Loucy (cell line): ENCODE results near the gene SREK1.

Experiments used
- H2AFZ ChIP-seq: fragments of 200-600 bp; sonication (generic); 2 replicates; pipeline ENCODE4 v1.6.0; 2016; ENCODE audit warnings: antibody characterized with exemption, mild to moderate bottlenecking, low read length, moderate library complexity
- H3F3A ChIP-seq: fragments of 200-600 bp; 2 replicates; pipeline ENCODE4 v1.6.0; 2016; ENCODE audit warnings: antibody characterized with exemption, low read depth, mild to moderate bottlenecking
- H3K27me3 ChIP-seq: fragments of 200-600 bp; sonication (generic); 2 replicates; pipeline ENCODE4 v1.6.1; 2014; ENCODE audit warnings: low read length, mild to moderate bottlenecking; ENCODE audit not compliant: insufficient read depth, poor library complexity, severe bottlenecking
- H3K36me3 ChIP-seq: fragments of 200-600 bp; sonication (generic); 2 replicates; pipeline ENCODE4 v1.6.1; 2016; ENCODE audit warnings: low read length; ENCODE audit not compliant: insufficient read depth
- H3K4me1 ChIP-seq: fragments of 200-600 bp; sonication (generic); 2 replicates; pipeline ENCODE4 v1.5.1; 2014; ENCODE audit warnings: low read length, mild to moderate bottlenecking; ENCODE audit not compliant: insufficient read depth, poor library complexity, severe bottlenecking
- H3K4me2 ChIP-seq: fragments of 200-600 bp; sonication (generic); 2 replicates; pipeline ENCODE4 v1.6.0; 2014; ENCODE audit warnings: antibody characterized with exemption, low read length, low read depth, mild to moderate bottlenecking; ENCODE audit not compliant: poor library complexity, severe bottlenecking
- H3K4me3 ChIP-seq: fragments of 200-600 bp; sonication (generic); 2 replicates; pipeline ENCODE4 v1.5.1; 2014; ENCODE audit warnings: low read length, mild to moderate bottlenecking, mixed read lengths; ENCODE audit not compliant: poor library complexity, severe bottlenecking
- H3K79me2 ChIP-seq: fragments of 200-600 bp; sonication (generic); 2 replicates; pipeline ENCODE4 v1.6.1; 2014; ENCODE audit warnings: low read length; ENCODE audit not compliant: insufficient read depth
- H3K9ac ChIP-seq: fragments of 200-600 bp; sonication (generic); 2 replicates; pipeline ENCODE4 v1.6.0; 2014; ENCODE audit warnings: mild to moderate bottlenecking, low read depth, low read length, moderate library complexity; ENCODE audit not compliant: poor library complexity, severe bottlenecking
- H3K9me2 ChIP-seq: fragments of 200-600 bp; sonication (generic); replicated peaks from 2 replicates; pipeline ENCODE4 v1.6.1; 2016; ENCODE audit warnings: low read depth, low read length, mixed read lengths
- H3K9me3 ChIP-seq: fragments of 200-600 bp; sonication (generic); 2 replicates; pipeline ENCODE4 v1.6.1; 2014; ENCODE audit warnings: mild to moderate bottlenecking, antibody characterized with exemption, low read length, low read depth; ENCODE audit not compliant: insufficient read depth
- H4K20me1 ChIP-seq: fragments of 200-600 bp; sonication (generic); 2 replicates; pipeline ENCODE4 v1.6.0; 2014; ENCODE audit warnings: antibody characterized with exemption, low read length, mild to moderate bottlenecking; ENCODE audit not compliant: insufficient read depth, poor library complexity, severe bottlenecking
- CTCF ChIP-seq: fragments of 200-600 bp; sonication (generic); conservative IDR thresholded peaks from 2 replicates; pipeline ENCODE4 v1.5.1; 2014; ENCODE audit warnings: mild to moderate bottlenecking, antibody characterized with exemption, low read length
- EZH2phosphoT487 ChIP-seq: fragments of 200-600 bp; IDR thresholded peaks from 2 replicates; pipeline ENCODE4 v1.6.1; 2018; ENCODE audit warnings: antibody characterized with exemption, mild to moderate bottlenecking, moderate library complexity, borderline replicate concordance

SREK1 gene

GRCh38 chr5:66171349-66172344, 27.5 kb downstream of the SREK1 start:
- TF ChIP-seq CTCF (peak; percentile 69), EZH2phosphoT487 (no peak)
- Histone ChIP-seq H3K27me3 (no peaks in the 10 kb centered on the region), H3K4me1 (peaks cover 14% of the 10 kb centered on the region), H3K9me3 (no peaks in the 10 kb centered on the region), H3K36me3 (peaks cover 50% of the 10 kb centered on the region), H4K20me1 (peaks cover 27% of the 10 kb centered on the region), H3K4me2 (peak overlapping the region; percentile 16), H3K4me3 (no peak overlapping the region), H2AFZ (no peak overlapping the region), H3F3A (peaks cover 6% of the 10 kb centered on the region; the same call in 1 of the 2 replicates), H3K9ac (no peak overlapping the region), H3K79me2 (no peaks in the 10 kb centered on the region; the same call in 1 of the 2 replicates), H3K9me2 (no peaks in the 10 kb centered on the region)

- no peak overlapping the region for H3K4me2 ChIP-seq
- H2AFZ ChIP-seq, result no peak overlapping the region
- H3K36me3 ChIP-seq, result peaks cover 72% of the 10 kb centered on the region
- no peaks in the 10 kb centered on the region for H3K9me3 ChIP-seq
- no peaks in the 10 kb centered on the region for H3K9me2 ChIP-seq
- H3K4me3 ChIP-seq, result no peak overlapping the region
- no peaks in the 10 kb centered on the region; the same call in 1 of the 2 replicates for H3K79me2 ChIP-seq
- H3K4me1 ChIP-seq, result peaks cover 7% of the 10 kb centered on the region
- peaks cover 27% of the 10 kb centered on the region for H4K20me1 ChIP-seq
- H3K27me3 ChIP-seq, result no peaks in the 10 kb centered on the region
- H3F3A ChIP-seq, result peaks cover 3% of the 10 kb centered on the region; the same call in 1 of the 2 replicates
- H3K9ac ChIP-seq, result no peak overlapping the region
- TF ChIP-seq EZH2phosphoT487, result no peak
- TF ChIP-seq CTCF, result peak; percentile 54
Measured at GRCh38 chr5:66174338-66174737, 30.2 kb downstream of the SREK1 start.

GRCh38 chr5:66178799-66179198, 34.7 kb downstream of the SREK1 start:
- TF ChIP-seq CTCF, result no peak
- H2AFZ ChIP-seq, result no peak overlapping the region
- peaks cover 3% of the 10 kb centered on the region for H4K20me1 ChIP-seq
- no peaks in the 10 kb centered on the region for H3K9me2 ChIP-seq
- H3K4me3 ChIP-seq, result no peak overlapping the region
- H3K79me2 ChIP-seq, result no peaks in the 10 kb centered on the region; the same call in 1 of the 2 replicates
- H3K9me3 ChIP-seq, result no peaks in the 10 kb centered on the region
- no peak overlapping the region for H3K4me2 ChIP-seq
- H3K9ac ChIP-seq, result no peak overlapping the region
- peaks cover 82% of the 10 kb centered on the region for H3K36me3 ChIP-seq
- H3K27me3 ChIP-seq, result no peaks in the 10 kb centered on the region
- H3F3A ChIP-seq, result no peaks in the 10 kb centered on the region
- H3K4me1 ChIP-seq, result no peaks in the 10 kb centered on the region
